Measurements from ENCODE around the gene ADO. TPM values are rescaled to one million over a fixed set of nuclear protein-coding genes. Genes with fewer than 3 reads are reported as not detected.

Gene ADO
- total RNA-seq, 1 donor from 2014 or later, result 16.3 TPM

GRCh38 chr10:62814756-62815380 lies 10.3 kb downstream of the ADO start:
- intact Hi-C loops (cut with DNase I), result loop anchor here (5.0 to 10.0 kb wide), 3 partner anchors 53 to 910 kb away; no protein-coding TSS in a partner anchor
- no peak for DNase-seq (ENCODE audit: missing footprints)
- ATAC-seq, result no peak

DNA sequence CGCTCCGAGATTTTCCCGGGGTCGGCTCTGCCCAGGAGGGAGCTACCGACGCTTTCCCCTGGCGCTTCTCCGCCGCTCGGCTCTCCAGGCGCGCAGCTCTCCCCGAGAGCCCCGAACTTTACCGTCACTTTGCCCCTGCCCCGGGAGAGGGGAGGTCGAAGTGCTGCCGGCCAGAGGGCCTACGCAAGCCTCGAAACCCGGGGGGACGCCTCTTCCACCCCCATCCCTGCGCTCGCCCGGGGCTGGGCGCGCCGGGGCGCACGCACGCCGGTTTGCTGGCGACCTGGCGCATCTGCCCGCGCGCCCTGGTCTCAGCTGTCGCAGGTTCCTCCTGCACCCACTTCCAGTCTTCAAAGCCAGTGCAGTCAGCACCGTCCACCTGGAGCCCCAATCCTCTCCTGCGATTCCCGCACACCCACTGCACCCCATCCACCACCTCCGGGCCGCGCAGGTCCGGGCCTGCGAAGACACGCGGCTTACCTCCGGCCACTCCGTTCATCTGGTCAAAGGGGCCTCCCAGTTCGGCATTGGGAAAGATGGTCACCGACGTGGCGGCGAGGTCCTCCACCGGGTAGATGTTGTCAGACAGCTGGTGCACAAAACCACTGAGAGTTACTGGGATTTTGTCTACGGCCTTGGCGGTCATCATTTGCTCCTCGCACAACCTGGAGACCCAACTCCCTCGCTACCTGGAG lies 11.0 kb downstream of the ADO start:
- ATAC-seq (no peak), DNase-seq (ENCODE audit: missing footprints) (peak; percentile 68)
- intact Hi-C loops (cut with DNase I), result loop anchor here (5.0 to 10.0 kb wide), 3 partner anchors 53 to 909 kb away; no protein-coding TSS in a partner anchor

GRCh38 chr10:62816076-62816330 lies 11.5 kb downstream of the ADO start:
- intact Hi-C loops (cut with DNase I), result loop anchor here (5.0 to 10.0 kb wide), 3 partner anchors 54 to 909 kb away; no protein-coding TSS in a partner anchor
- ATAC-seq, result no peak
- DNase-seq (ENCODE audit: missing footprints), result no peak

GRCh38 chr10:62816331-62817120 lies 12.0 kb downstream of the ADO start, which contains the start of gene EGR2:
EGR2 (minus strand) TSS chr10:62816366; CDS start chr10:62816029, 337 bp downstream.
- ATAC-seq (peak; percentile 90), DNase-seq (ENCODE audit: missing footprints) (peak; percentile 98)
- intact Hi-C loops (cut with DNase I), result loop anchor here (1.0 to 10.0 kb wide), 4 partner anchors 54 to 908 kb away; no protein-coding TSS in a partner anchor

- peak; percentile 42 for ATAC-seq
- intact Hi-C loops (cut with DNase I), result loop anchor here (1.0 to 10.0 kb wide), 4 partner anchors 55 to 908 kb away; no protein-coding TSS in a partner anchor
Measured at GRCh38 chr10:62817121-62817765, 12.7 kb downstream of the ADO start.

GRCh38 chr10:62817766-62818425 lies 13.4 kb downstream of the ADO start:
- intact Hi-C loops (cut with DNase I), result loop anchor here (1.0 to 10.0 kb wide), 7 partner anchors 56 to 907 kb away; no protein-coding TSS in a partner anchor
- ATAC-seq (peak; percentile 84), DNase-seq (ENCODE audit: missing footprints) (peak; percentile 92)

More at GRCh38 chr10:62817121-62817765, 12.7 kb downstream of the ADO start:
- peak; percentile 79 for DNase-seq (ENCODE audit: missing footprints)

GRCh38 chr10:62818426-62819011 lies 14.0 kb downstream of the ADO start:
- ATAC-seq (no peak), DNase-seq (ENCODE audit: missing footprints) (no peak)
- intact Hi-C loops (cut with DNase I), result loop anchor here (1.0 to 10.0 kb wide), 6 partner anchors 56 to 906 kb away; no protein-coding TSS in a partner anchor

- DNase-seq (ENCODE audit: missing footprints) (no peak), ATAC-seq (no peak)
- intact Hi-C loops (cut with DNase I), result loop anchor here (2.0 to 10.0 kb wide), 4 partner anchors 57 to 905 kb away; no protein-coding TSS in a partner anchor
Measured at GRCh38 chr10:62819141-62819920, 14.8 kb downstream of the ADO start.

GRCh38 chr10:62820586-62820985 lies 16.1 kb downstream of the ADO start:
- intact Hi-C loops (cut with DNase I), result no loop called here
- ATAC-seq (no peak), DNase-seq (ENCODE audit: missing footprints) (no peak)

GRCh38 chr10:62826273-62826672 lies 21.8 kb downstream of the ADO start:
- ATAC-seq (no peak), DNase-seq (ENCODE audit: missing footprints) (no peak)
- intact Hi-C loops (cut with DNase I), result no loop called here

- no peak for ATAC-seq
- intact Hi-C loops (cut with DNase I), result no loop called here
- DNase-seq (ENCODE audit: missing footprints), result no peak
Measured at GRCh38 chr10:62829622-62830021, 25.1 kb downstream of the ADO start.

DNA sequence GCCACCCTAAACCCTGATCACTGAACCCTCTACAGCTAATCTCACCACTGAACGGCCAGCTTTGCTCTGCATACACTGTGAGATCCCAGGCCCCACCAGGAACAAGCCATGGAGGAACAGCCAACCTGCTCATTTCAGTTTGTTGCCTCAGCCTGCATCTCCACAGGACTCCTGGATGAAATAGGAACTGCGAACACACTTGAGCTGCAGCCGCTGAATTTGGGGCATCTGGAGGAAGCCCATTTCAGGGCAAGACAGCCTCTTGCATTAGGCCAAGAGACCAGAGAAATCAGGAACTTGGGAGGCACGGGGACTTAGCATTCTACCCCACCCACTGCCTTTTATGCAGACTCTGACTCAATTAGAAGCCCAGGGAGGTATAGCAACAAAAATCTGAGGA lies 26.2 kb downstream of the ADO start:
- no peak for ATAC-seq
- intact Hi-C loops (cut with DNase I), result no loop called here
- no peak for DNase-seq (ENCODE audit: missing footprints)

GRCh38 chr10:62831346-62831745 lies 26.8 kb downstream of the ADO start:
- DNase-seq (ENCODE audit: missing footprints) (no peak), ATAC-seq (no peak)
- intact Hi-C loops (cut with DNase I), result no loop called here

DNA sequence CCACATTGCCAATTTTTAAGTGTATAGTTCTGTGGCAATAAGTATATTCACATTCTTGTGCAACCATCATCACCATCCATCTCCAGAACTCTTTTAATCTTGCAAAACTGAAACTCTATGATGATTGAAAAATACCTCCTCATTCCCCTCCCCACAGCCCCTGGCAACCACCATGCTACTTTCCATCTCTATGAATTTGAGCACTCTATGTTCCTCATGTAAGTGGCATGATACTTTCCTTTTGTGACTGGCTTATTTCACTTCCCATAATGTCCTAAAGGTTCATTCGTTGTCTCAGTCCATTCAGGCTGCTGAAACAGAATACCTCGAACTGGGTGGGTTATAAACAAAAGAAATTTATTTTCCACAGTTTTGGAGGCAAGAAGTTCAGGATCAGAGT lies 35.1 kb downstream of the ADO start:
- DNase-seq (ENCODE audit: missing footprints) (no peak), ATAC-seq (no peak)
- intact Hi-C loops (cut with DNase I), result no loop called here

DNA sequence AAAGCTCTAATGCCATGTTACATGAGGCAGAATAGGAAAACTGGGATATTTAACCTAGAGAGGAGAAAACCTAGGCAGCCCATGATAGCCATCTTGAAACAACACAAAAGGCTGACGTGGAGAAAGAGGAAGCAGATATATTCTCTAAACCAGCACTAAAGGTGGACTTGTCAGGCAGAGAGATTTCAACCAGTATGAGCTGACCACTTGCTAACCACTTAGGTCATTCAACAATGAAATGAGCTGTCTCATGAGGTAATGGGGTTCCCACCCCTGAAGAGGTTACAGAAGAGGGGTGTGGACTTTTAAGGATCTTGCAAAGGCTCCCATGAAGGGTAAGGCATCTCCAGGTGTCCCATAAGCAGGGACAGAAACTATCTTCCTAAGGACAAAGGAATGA lies 38.5 kb downstream of the ADO start:
- no peak for ATAC-seq
- DNase-seq (ENCODE audit: missing footprints), result no peak
- intact Hi-C loops (cut with DNase I), result no loop called here

DNA sequence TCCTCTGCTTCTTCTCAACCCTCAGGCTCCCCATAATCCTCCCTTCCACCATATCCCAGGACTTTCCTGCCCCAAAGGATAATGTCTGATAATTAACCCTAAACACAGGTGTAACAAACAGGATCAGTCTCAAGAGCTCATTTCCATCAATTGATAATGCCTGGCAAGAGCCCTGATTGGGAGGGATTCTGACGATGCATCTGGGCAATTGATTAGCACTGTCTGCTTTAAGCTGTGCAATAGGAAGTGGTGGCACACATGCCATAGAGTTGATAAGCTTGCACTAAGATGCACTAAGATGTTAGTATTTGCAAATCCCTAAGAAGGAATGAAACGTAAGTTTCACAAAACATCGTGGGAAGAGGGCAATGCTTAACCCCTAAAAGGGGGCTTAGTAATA lies 39.1 kb downstream of the ADO start:
- intact Hi-C loops (cut with DNase I), result no loop called here
- ATAC-seq (no peak), DNase-seq (ENCODE audit: missing footprints) (no peak)

GRCh38 chr10:62844280-62845011 lies 39.9 kb downstream of the ADO start:
- DNase-seq (ENCODE audit: missing footprints) (no peak), ATAC-seq (no peak)
- intact Hi-C loops (cut with DNase I), result no loop called here
